Endothelial cell of umbilical vein (primary cell): Measurements from ENCODE around the gene ARSB. TPM values are rescaled to one million over a fixed set of nuclear protein-coding genes. Genes with fewer than 3 reads are reported as not detected.

Source experiments
- BruUV-seq: library from RNA; stranded (reverse); fragments of 400-500 nt; replicated peaks from 2 replicates; lab custom pipeline; 2021; lab: Mats Ljungman, UMichigan
- CTCF ChIA-PET: fragments of 300-600, 350-600 bp; sonication (Branson Sonifier 250); formaldehyde crosslinking; loops from one replicate; lab custom pipeline; 2021; ENCODE audit warnings: antibody characterized with exemption, inconsistent platforms; lab: Charles Lee
- POLR2A ChIA-PET: fragments of 300-600, 350-600 bp; sonication (Branson Sonifier 250); formaldehyde crosslinking; loops from one replicate; lab custom pipeline; 2021; ENCODE audit warnings: antibody characterized with exemption, inconsistent platforms; lab: Charles Lee
- DNase-seq: peaks from one replicate; pipeline ENCODE4 v3.0.0-alpha.2; 2011; ENCODE audit warnings: low read depth, low spot score
- FAIRE-seq: peaks from 2 replicates; lab custom pipeline; 2011; peaks lifted over from hg19 to GRCh38; lab: Jason Lieb, UNC
- H2AFZ ChIP-seq: 2 replicates; pipeline ENCODE4 v1.6.0; 2012; ENCODE audit warnings: low read depth, low read length, control low read depth, inconsistent platforms
- H3K27ac ChIP-seq: 2 replicates; pipeline ENCODE4 v1.5.1; 2011; ENCODE audit warnings: low read depth, mild to moderate bottlenecking, control low read depth, low read length, moderate library complexity; ENCODE audit not compliant: insufficient read depth
- H3K27me3 ChIP-seq, 2 experiments: 2 replicates each; pipeline versions ENCODE4 v1.6.0 to v1.6.1; 2011; ENCODE audit warnings: low read length in 2 of 2, mixed read lengths in 1 of 2; ENCODE audit not compliant: control insufficient read depth in 2 of 2, insufficient read depth in 2 of 2
- H3K36me3 ChIP-seq, 2 experiments: 2 replicates in 1 of 2; 3 replicates in 1 of 2; pipeline ENCODE4 v1.5.1; 2011; ENCODE audit warnings: low read length in 2 of 2, mild to moderate bottlenecking in 1 of 2, moderate library complexity in 1 of 2; ENCODE audit not compliant: control insufficient read depth in 2 of 2, insufficient read depth in 2 of 2; ENCODE audit errors: extremely low read depth in 1 of 2
- H3K4me1 ChIP-seq: 3 replicates; pipeline ENCODE4 v1.5.1; 2011; ENCODE audit warnings: mild to moderate bottlenecking, low read length; ENCODE audit not compliant: control insufficient read depth, insufficient read depth; ENCODE audit errors: extremely low read depth
- H3K4me2 ChIP-seq: 2 replicates; pipeline ENCODE4 v1.6.1; 2011; ENCODE audit warnings: low read length, control low read depth, mixed read lengths; ENCODE audit not compliant: insufficient read depth
- H3K4me3 ChIP-seq, 3 experiments: fragments of 200-600 bp in 1 of 3; sonication (generic), shearing (Covaris generic) in 1 of 3; replicated peaks in 1 of 3; 2 replicates each; pipeline ENCODE4 v1.5.1; 2011 to 2016; ENCODE audit warnings: control low read depth in 3 of 3, low read length in 3 of 3, mild to moderate bottlenecking in 2 of 3, inconsistent platforms in 1 of 3, low read depth in 1 of 3, moderate library complexity in 1 of 3; ENCODE audit not compliant: insufficient read depth in 1 of 3
- H3K79me2 ChIP-seq: 2 replicates; pipeline ENCODE4 v1.6.0; 2012; ENCODE audit warnings: low read length, inconsistent platforms; ENCODE audit not compliant: control insufficient read depth, insufficient read depth
- H3K9ac ChIP-seq: replicated peaks from 2 replicates; pipeline ENCODE3; 2011; ENCODE audit warnings: low read length, control low read depth; ENCODE audit not compliant: insufficient read depth; ENCODE audit errors: extremely low read depth
- H3K9me1 ChIP-seq: replicated peaks from 3 replicates; pipeline ENCODE4 v1.6.0; 2011; ENCODE audit warnings: mild to moderate bottlenecking, low read length; ENCODE audit not compliant: control insufficient read depth, insufficient read depth; ENCODE audit errors: extremely low read depth
- H3K9me3 ChIP-seq: replicated peaks from 2 replicates; pipeline ENCODE4 v1.5.1; 2012; ENCODE audit warnings: low read length, inconsistent platforms; ENCODE audit not compliant: control insufficient read depth, insufficient read depth
- H4K20me1 ChIP-seq: replicated peaks from 2 replicates; pipeline ENCODE3; 2011; ENCODE audit warnings: mild to moderate bottlenecking, low read length; ENCODE audit not compliant: control insufficient read depth, insufficient read depth; ENCODE audit errors: extremely low read depth
- CTCF ChIP-seq, 2 donors: IDR thresholded peaks; 1 replicate in 1 of 2; 2 replicates in 1 of 2; pipeline ENCODE4 v1.5.1; 2011; ENCODE audit warnings: low read length in 2 of 2, mild to moderate bottlenecking in 2 of 2, moderate library complexity in 2 of 2, control low read depth in 1 of 2, inconsistent platforms in 1 of 2, low read depth in 1 of 2; ENCODE audit not compliant: insufficient read depth in 1 of 2; ENCODE audit errors: extremely low read depth in 1 of 2
- EZH2 ChIP-seq: IDR thresholded peaks from 2 replicates; pipeline ENCODE4 v1.6.1; 2012; ENCODE audit warnings: borderline replicate concordance, low read depth, mild to moderate bottlenecking, moderate library complexity, low read length, inconsistent platforms; ENCODE audit not compliant: severe bottlenecking
- FOS ChIP-seq: IDR thresholded peaks from 2 replicates; pipeline ENCODE4 v1.6.1; 2011; ENCODE audit warnings: mild to moderate bottlenecking, low read length, moderate library complexity, borderline replicate concordance; ENCODE audit not compliant: insufficient read depth
- GATA2 ChIP-seq: IDR thresholded peaks from 2 replicates; pipeline ENCODE4 v1.7.0; 2011; ENCODE audit warnings: low read depth, mild to moderate bottlenecking, moderate library complexity, mixed read lengths, low read length; ENCODE audit not compliant: insufficient read length, insufficient read depth
- JUN ChIP-seq: IDR thresholded peaks from 2 replicates; pipeline ENCODE4 v1.6.1; 2011; ENCODE audit warnings: borderline replicate concordance, low read depth; ENCODE audit not compliant: insufficient read length, insufficient read depth
- MAX ChIP-seq: IDR thresholded peaks from 2 replicates; pipeline ENCODE4 v1.6.1; 2011; ENCODE audit not compliant: insufficient read depth, insufficient read length
- MYC ChIP-seq: IDR thresholded peaks from one replicate; pipeline ENCODE4 v1.6.1; 2011; ENCODE audit warnings: mild to moderate bottlenecking, low read depth, low read length
- POLR2A ChIP-seq: IDR thresholded peaks from 2 replicates; pipeline ENCODE4 v1.6.1; 2012; ENCODE audit warnings: low read depth, mild to moderate bottlenecking, control low read depth, low read length
- POLR2AphosphoS5 ChIP-seq: IDR thresholded peaks from 2 replicates; pipeline ENCODE4 v1.6.1; 2012; ENCODE audit warnings: low read depth, mild to moderate bottlenecking, control low read depth, low read length, moderate library complexity; ENCODE audit not compliant: insufficient read depth
- dilution Hi-C: fragments of 300-500 bp; cut with MboI; formaldehyde crosslinking; loops from one replicate; pipeline ENCODE4 v1.15.0; 2019; ENCODE audit warnings: low sequenced_read_pairs; ENCODE audit not compliant: extremely low pct_ligation_motif_present
- intact Hi-C: fragments of 100-400 bp; cut with micrococcal nuclease; formaldehyde crosslinking; loops from one replicate; pipeline ENCODE4 v1.10.0; 2022
- polyA plus RNA-seq, 4 experiments: library from polyadenylated mRNA; depleted of rRNA in 3 of 4; stranded (reverse) in 3 of 4; unstranded in 1 of 4; fragments of >200 nt; gene quantifications; 2 replicates each; pipeline versions ENCODE4 v1.2.1 to v1.2.3, GENCODE V29; 2011 to 2012; ENCODE audit warnings: missing spikeins in 1 of 4
- total RNA-seq: library from RNA; stranded (reverse); gene quantifications from 2 replicates; pipeline ENCODE4 v1.2.3, GENCODE V29; 2021

The ARSB gene
- total and polyA plus RNA-seq, 2 donors (not counting 3 experiments of a cell fraction or from before 2014, with no cell fraction given) = 17.2 to 25.8 TPM

- no peaks in the 10 kb centered on the region for H3K9me1 ChIP-seq
- POLR2A ChIA-PET = no interaction called here
These were observed 5.9 kb downstream of the ARSB start for GRCh38 chr5:78979117-78979742.

More at GRCh38 chr5:78979117-78979742, 5.9 kb downstream of the ARSB start:
- dilution Hi-C loops = no loop called here
- H2AFZ ChIP-seq = no peak overlapping the region
- no peaks in the 10 kb centered on the region for H4K20me1 ChIP-seq
- CTCF ChIA-PET = no interaction called here
- intact Hi-C loops = no loop called here
- no peaks in the 10 kb centered on the region for H3K9me3 ChIP-seq
- H3K4me2 ChIP-seq = no peak overlapping the region
- H3K9ac ChIP-seq = no peak overlapping the region
- FAIRE-seq (no peak), DNase-seq (no peak)
- H3K4me3 ChIP-seq = no peak overlapping the region
- TF ChIP-seq EZH2 (no peak), POLR2A (no peak), FOS (no peak), GATA2 (no peak), MYC (no peak), CTCF (IDR thresholded peaks at IDR 0.05; ENCODE audit: extremely low read depth in 1 of 2, insufficient read depth in 1 of 2, low read depth in 1 of 2, low read length in 2 of 2) (no peak), MAX (no peak), POLR2AphosphoS5 (no peak), JUN (no peak)
- H3K27me3 ChIP-seq = no peaks in the 10 kb centered on the region
- no peaks in the 10 kb centered on the region for H3K36me3 ChIP-seq
- peaks cover 9% of the 10 kb centered on the region for H3K4me1 ChIP-seq
- no peaks in the 10 kb centered on the region for H3K79me2 ChIP-seq
- H3K27ac ChIP-seq = no peak overlapping the region
- BruUV-seq = no TSS peak
